NOMO-1 treated with DMSO at 0.1 percent for 48 hours (cell line): ENCODE data around the gene RAB11FIP2.
"Not testable (repeated sequence)": the region's sequence is repeated elsewhere in the genome, so short reads cannot be mapped to it uniquely, and the experiment has no call there.

Source experiments
- DNase-seq: peaks from one replicate; lab custom pipeline; 2025; ENCODE audit not compliant: unreplicated experiment; lab: John Stamatoyannopoulos, UW

The RAB11FIP2 gene, protein sequence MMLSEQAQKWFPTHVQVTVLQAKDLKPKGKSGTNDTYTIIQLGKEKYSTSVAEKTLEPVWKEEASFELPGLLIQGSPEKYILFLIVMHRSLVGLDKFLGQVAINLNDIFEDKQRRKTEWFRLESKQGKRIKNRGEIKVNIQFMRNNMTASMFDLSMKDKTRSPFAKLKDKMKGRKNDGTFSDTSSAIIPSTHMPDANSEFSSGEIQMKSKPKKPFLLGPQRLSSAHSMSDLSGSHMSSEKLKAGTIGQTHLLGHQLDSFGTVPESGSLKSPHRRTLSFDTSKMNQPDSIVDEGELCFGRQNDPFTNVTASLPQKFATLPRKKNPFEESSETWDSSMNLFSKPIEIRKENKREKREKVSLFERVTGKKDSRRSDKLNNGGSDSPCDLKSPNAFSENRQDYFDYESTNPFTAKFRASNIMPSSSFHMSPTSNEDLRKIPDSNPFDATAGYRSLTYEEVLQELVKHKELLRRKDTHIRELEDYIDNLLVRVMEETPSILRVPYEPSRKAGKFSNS

DNA sequence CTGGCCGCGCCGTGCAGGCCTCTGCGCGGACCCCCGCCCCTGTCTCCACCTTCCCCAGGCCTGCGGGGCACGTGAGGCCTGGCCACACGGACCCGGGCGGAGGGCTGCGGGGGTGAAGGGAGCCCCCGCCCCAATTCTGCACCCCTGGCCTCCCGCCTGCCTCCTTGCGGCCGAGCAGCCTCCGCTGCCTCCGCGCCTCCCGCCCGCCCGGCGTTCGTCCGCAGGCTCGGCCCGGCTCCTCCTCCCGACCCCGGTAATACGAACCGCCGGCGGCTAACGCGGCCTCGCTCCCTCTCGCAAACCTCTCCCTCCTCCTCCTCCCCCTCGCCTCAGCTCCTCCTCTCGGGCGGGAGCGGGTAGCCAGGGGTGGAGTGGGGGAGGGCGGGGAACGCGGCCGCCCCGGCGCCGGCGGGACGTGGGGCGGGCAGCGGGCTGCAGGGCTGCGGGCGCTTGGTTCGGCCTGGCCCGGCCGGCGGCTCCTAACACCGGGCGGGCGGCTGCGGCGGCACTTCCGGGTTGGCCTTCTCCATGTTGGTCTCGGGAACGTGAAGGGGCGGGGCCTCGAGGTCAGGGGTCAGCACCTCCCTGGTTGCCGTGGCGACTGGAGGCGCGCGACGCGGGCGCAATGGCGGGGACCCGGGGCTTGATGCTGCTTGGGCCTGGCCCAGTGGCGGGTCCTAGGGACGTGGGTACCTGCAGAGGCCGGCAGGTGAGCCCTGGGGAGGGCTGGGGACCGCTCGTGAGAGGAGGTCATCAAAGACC lies at the start of gene RAB11FIP2:
TSS of gene RAB11FIP2 (minus strand) at position 547 of the 762 bp plus-strand sequence. CDS start 778 bp downstream, outside the sequence.
- peak; percentile 74 for DNase-seq

DNA sequence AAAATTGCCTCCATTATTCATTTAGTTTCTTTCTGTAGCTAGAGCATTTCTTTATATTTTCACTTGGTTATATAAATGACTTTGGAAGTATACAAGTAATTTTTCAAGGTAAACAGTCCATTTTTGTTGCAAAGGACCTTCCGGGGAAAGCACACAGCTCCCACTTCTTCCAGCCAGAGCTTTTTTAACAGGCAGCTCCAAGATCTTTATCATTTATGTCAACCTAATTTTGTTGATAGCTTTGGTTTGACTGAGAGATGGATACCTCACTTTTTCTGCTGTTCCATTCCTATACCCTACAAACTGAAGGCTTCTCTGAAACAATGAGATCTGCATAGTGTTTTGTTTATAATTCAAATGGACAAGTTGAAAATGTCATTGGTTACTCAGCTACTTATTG lies 49.3 kb upstream of the RAB11FIP2 start:
- no peak for DNase-seq

DNA sequence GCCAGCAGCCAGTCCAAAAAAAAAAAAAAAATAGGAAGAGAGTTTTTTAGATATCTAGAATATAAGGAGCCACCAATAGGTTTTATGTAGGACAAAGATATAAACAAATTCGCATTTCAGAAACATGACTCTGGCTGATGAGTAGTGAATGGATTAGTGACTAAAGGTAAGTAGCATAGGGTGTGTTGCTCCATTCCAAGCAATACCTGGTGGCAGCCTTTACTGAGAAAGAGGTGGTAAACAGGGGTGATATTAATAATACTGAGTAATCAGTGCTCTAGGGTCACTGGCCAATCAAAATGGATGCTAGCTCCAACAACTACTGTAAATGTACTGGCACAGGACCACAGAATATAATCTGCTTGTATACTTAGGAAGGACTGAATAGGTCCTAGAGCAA lies 45.5 kb upstream of the RAB11FIP2 start:
- no peak for DNase-seq

DNA sequence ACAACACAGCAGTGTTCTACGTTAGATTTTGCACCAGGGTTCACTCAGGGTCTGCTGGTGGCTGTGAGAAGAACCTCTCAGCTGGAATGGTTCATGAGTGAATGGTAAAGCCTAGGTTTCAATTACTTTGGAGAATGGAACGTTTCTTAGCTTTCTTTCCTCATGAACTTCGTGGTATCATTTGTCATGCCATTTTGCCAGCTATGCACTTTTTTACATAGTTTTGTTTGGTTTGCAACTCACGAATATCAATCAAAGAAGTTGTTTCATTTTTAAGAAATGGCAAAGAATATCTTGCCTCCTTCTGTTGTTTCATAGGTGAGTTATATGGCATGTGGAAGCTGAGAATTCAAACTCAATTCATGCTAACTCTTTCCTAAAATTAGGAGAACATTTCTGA lies 34.1 kb upstream of the RAB11FIP2 start:
- no peak for DNase-seq

DNA sequence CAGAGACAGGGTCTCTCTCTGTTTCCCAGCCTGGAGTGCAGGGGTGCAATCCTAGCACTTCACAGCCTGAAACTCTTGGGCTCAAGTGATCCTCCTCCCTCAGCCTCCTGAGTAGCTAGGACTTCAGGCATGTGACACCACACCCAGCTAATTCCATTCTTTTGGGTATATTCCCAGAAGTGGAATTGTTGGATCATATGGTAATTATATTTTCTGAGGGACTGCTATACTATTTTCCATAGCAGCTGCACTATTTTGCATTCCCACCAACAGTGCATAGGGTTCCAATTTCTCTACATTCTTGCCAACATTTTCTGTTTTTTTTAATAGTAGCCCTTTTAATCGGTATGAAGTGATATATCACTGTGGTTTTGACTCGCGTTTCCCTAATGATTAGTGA lies 30.0 kb upstream of the RAB11FIP2 start:
- no peak for DNase-seq

DNA sequence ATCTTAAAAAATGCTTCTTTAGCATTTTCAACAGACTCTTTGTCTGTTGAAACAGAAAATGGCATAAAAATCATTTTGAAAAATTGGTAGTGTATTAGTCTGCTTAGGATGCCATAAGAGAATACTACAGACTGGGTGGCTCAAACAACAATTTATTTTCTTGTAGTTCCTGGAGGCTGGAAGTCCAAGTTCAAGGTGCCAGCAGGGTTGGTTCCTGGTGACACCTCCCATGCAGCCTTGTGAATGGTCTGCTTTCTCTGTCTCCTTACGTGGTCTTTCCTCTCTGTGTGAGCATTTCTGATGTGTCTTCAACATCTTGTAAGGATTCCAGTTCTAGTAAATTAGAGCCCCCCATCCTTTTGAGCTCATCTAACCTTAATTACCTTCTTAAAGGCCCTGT lies 26.1 kb upstream of the RAB11FIP2 start:
- DNase-seq = no peak

DNA sequence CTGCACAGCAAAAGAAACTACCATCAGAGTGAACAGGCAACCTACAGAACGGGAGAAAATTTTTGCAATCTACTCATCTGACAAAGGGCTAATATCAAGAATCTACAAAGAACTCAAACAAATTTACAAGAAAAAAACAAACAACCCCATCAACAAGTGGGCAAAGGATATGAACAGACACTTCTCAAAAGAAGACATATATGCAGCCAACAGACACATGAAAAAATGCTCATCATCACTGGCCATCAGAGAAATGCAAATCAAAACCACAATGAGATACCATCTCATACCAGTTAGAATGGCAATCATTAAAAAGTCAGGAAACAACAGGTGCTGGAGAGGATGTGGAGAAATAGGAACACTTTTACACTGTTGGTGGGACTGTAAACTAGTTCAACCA lies 20.6 kb upstream of the RAB11FIP2 start:
- not testable (repeated sequence) for DNase-seq

DNA sequence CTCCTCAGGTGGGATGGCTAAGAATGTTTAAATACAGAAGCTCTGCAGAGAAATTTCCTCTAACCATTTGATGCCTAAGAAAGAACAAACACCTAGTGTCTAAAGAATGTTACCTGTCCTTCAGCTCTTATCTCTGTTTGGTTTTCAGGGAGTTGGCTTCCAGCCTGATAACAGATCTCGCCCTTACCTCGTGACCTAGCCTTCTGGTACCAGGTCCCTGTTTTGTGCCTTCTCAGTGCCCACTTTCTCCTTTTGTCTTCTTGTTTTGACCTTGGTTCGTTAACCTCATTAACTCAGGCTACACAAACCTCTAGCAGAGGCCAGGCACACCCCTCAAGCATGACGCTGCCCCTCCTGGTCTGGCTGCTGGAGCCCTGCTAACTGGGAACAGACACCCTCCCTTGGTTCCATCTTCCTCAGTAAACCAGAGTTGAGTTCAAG lies 16.1 kb upstream of the RAB11FIP2 start:
- DNase-seq = no peak

DNA sequence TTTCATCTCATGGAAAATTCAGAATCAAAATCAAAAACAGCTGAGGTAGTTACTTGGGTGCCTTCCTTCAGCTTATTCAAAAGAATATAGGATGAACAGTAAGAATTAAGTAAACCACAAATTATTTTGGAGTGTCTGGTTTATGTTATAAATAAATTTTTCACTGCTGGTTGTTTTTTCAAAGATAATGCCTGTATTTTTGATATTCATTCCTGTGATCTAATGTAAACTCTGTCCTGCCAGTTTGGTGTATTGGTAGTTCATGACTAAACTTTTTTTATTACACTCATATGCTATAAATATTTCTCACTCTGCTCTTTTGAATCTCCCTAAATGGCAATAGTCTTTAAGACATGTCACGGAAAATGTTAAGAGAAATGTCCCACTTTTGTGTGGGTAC lies 11.6 kb upstream of the RAB11FIP2 start:
- DNase-seq = no peak

DNA sequence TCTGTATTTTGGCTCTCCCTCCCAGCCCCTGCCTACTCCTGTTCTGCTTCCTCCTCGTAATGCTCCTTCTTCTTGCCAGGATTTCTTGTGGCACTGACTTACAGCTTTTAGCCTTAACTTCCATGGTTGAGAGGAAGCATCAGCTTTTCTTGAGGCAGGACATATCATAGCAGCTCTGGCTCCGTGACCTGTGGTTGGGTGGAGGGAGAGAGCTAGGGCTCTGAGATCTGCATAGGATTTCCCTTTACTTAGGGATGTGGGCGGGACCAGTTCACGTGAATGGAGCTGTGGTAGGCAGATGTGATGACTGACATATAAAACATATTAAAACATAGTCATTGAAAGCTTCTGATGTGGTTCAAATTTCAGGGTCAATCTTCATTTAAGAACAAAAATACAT lies 10.6 kb upstream of the RAB11FIP2 start:
- no peak for DNase-seq

DNA sequence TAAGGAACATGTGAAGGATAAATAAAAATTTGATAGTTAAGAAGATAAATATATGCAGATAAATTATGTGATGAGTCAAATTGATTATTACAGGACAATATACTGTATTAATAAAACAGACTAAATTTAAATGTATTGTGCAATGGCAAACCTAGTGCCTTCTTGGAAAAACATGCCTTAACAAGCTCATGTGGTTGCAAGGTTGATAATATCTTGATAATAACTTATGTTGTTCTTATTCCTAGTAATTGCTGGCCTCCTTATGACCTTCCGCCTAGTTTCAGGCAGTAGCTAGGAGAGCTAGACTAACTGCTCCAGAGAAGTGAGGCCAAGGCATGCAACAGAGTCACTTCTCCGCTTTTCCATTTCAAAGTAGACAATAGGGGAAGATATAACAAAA lies 7.6 kb upstream of the RAB11FIP2 start:
- no peak for DNase-seq

DNA sequence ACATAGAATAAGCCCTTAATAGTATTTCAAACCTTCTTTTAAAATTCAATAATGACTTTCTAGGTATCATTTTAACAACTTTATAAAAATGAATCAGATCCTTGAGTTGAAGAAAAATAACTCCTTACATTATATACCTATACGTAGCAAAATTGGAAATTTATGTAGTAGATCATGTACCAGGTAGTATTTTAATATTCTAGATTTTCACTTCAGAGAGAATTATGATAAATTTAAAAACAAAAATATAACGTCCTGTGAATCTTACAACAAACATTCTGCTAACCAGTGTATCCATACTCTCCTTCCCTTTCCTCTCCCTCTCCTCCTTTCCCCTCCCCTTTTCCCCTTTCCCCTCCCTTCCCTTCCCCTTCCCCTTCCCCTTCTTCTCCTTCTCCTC lies 6.1 kb upstream of the RAB11FIP2 start:
- DNase-seq = no peak

DNA sequence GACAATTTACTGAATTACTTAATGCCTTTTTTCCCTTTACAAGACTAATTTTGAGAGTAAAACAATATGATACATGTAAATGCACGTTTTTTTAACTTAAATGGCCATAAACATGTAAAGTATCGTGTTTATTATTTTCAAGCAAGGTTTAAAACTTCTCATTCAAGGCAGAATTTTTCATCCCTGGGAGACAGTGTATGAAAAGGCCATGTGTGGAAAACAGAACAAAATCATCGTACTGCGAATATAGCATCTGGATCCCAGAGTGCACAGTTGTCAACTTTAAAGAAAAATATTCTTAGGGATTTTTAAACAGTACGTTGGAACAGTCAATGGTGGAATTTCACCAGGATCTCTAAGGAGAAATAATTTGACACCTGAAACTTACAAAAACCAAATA lies 1.1 kb upstream of the RAB11FIP2 start:
- no peak for DNase-seq

DNA sequence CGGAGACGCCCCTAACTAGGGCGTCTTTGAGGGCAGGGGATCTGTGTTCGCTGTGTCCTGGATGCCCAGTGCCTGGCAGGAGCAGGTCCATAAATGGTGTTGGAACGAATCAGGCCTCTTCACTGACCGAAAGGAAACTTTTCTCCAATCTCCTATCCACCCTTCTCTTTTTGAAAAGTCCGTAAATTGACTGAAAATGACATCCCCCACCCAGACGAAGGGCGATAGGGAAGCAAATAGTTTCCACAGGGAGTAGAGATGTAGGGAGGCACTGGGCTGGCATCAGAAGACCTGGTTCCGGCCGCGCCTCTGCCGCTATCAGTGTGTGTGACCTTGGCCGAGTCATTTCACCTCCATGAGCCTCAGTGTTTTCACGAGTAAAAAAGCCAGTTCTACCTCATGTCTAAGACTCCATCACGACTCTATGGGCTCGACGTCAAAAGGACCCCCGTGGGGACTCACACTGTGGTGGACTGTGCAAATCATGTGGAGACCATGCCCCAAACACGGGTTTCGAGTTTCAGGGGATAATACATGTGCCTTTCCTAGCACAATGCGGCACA lies 497 bp upstream of the RAB11FIP2 start:
- DNase-seq = no peak

DNA sequence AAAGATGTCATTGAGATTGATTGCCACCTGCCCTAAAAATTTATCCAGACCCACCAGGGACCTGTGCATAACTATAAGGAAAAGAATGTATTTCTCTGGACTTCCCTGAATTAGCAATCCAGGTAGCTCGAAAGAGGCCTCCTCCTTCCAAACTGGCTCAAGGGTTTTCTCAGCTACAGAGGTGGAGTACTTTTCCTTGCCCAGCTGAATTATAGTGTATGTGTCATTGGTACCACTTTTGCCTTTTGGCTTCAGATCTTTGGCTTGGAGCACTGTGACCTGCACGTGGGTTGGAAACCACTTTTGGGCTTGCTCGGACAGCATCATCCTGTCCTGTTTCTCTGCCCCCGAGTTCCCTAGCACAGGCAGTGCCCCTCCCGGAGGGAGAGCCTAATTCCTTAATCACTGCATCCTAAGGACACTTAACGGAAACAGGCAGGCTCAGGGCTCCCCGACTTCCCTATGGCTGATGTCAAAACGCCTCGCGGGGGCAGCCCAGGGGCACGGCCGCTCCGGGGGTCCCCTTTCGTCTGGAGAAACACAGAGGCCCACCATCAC lies 825 bp downstream of the RAB11FIP2 start:
- peak; percentile 41 for DNase-seq

DNA sequence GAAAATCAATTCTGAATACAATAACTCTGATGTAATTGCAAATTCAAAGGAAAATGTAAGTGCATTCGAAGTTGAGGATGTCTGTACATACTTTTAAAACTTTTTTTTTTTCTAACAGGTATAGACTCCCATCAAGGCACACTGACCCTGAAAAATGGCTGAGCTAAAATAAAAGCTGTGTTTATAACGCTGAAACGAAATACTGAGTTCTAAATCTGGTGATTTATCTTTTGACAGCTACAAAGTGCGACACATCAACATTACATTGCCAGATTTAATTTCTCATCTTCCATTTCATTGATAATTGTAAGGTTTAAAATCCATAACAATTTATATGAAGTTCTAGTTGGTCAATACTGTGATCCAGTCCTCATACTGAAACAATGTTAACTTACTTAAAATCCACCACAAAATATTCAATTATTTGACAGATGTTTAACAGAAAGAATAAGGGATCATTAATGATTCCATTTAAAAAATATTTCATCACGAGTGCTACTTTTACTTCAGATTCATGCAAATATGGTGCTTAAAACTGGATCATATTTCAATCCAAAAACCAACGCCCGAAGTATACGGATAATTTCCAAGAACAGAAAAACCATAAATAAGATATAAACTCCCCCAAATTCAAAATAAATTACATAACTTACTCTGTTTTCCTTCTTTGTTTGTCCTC lies 1.4 kb downstream of the RAB11FIP2 start:
- no peak for DNase-seq

DNA sequence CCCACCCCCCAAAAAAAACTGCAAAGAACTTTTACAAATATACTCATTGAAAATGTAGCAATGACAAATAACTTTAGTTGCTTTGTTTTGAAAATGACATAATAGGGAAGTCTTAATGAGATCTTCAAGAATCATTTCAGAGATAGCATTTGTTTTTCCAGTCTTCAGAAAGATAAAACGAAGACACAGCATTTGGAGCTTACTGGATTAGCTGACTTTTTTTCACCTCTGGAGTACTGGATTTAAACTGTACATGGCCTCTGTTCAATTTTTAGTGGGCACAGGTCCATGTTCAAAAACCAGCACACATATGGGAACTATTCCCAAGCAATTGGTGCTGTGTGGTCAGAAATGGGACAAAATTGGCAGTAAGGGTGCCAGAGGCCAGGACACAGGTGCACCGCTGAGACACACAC lies 3.9 kb downstream of the RAB11FIP2 start:
- no peak for DNase-seq

DNA sequence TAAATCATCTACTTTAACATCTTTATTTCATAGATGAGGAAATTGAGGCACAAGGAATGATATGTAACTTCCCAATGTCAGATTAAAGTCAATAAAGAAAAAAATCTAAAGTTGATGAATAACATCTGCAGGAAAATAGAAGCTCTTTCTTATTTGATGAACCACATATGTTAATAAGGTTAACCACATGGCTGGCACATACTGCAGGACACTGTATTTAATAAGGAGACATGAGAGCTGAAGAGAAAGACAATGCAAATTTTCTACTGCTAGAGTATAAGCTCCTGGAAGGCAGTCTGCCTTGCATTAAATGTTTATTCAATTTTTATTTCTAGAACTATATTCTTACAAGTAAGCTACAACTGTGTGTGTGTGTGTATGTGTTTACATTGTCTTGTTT lies 4.4 kb downstream of the RAB11FIP2 start:
- no peak for DNase-seq

DNA sequence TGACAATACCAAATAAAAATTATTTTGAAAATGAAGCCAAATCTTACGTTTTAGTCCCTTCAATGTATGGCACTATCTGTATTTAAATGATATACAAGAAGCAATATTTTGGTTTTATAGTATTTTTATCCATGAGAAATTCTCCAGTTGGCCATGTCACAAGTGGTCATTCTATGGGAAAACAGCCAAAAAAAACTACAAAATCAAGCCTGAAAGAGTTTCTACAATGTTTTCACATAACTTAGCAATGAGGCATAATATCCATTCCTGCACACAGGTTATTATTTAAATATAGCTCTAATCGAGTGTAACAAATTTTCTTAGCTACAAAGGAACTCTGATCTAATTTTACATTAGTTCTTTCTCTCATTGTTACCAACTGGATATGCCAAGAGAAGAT lies 5.4 kb downstream of the RAB11FIP2 start:
- DNase-seq = no peak

DNA sequence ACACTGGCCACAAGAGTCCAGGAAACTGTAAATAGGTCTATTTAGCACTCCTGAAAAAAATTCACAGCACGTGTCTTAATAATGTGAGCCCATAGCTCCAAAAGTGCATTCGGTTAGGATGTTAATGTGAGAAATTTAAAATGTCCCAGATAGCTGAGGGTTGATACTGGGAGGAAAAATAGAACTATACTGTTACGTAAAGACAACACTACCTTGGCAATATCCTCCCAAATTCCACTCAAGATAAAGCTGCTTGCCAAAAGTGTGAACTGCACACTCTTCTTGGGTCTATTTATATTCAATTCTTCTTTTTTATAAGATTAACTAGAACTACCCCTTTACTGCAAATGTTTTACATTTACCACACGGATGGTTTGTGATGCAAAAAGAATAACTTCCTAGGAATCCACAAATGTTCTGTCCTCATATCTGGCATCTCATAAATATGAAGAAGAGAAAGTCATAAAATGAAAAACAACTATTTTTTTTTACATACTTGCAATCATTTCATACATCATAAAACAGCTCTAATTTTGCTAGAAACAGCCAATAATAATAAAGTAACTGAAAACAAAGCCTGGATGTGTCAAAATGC lies 10.4 kb downstream of the RAB11FIP2 start:
- DNase-seq = no peak
